Psoas muscle (tissue), 8 donors: Measurements from ENCODE around the gene DPAGT1. TPM values are rescaled to one million over a fixed set of nuclear protein-coding genes. Genes with fewer than 3 reads are reported as not detected.

Experiments used
- ATAC-seq, 4 donors: fragments of 200-7000 bp; cut with Tn5 transposase; one replicate each; pipeline ENCODE4 v1.9.1; 2020; ENCODE audit warnings: moderate library complexity in 3 of 4, mild to moderate bottlenecking in 2 of 4
- DNase-seq, 2 donors: peaks; one replicate each; pipeline ENCODE4 v3.0.0-alpha.2; 2020
- H3K27ac ChIP-seq: fragments of 200-600 bp; one replicate; pipeline ENCODE4 v1.8.0; 2022
- H3K27me3 ChIP-seq, 3 donors: fragments of 200-600 bp in 1 of 3; one replicate each; pipeline versions ENCODE4 v1.6.1 to v1.8.0; 2013 to 2022; ENCODE audit warnings: low read length in 2 of 3, mild to moderate bottlenecking in 2 of 3, moderate library complexity in 1 of 3; ENCODE audit not compliant: insufficient read depth in 3 of 3
- H3K36me3 ChIP-seq, 2 donors: fragments of 200-600 bp in 1 of 2; one replicate each; pipeline versions ENCODE4 v1.6.1 to v1.8.0; 2013 to 2022; ENCODE audit warnings: low read depth in 1 of 2, mild to moderate bottlenecking in 1 of 2, moderate library complexity in 1 of 2; ENCODE audit not compliant: insufficient read depth in 1 of 2
- H3K4me1 ChIP-seq: fragments of 200-600 bp; one replicate; pipeline ENCODE4 v1.8.0; 2022
- H3K4me3 ChIP-seq: fragments of 200-600 bp; one replicate; pipeline ENCODE4 v1.8.0; 2022; ENCODE audit warnings: mild to moderate bottlenecking
- H3K9me3 ChIP-seq: fragments of 200-600 bp; one replicate; pipeline ENCODE4 v1.8.0; 2022
- CTCF ChIP-seq: fragments of 200-600 bp; IDR thresholded peaks from one replicate; pipeline ENCODE4 v1.8.0; 2022; ENCODE audit warnings: antibody characterized with exemption
- WGBS, 3 donors: extraction: QIAGEN DNeasy Blood & Tissue Kit; methylation state at CpG; one replicate each; pipeline versions ENCODE4 v1.1.6 to v1.1.7; 2013; 5-methylcytosine and 5-hydroxymethylcytosine counted together
- intact Hi-C, 2 donors: fragments of 100-400 bp; cut with DNase I; formaldehyde crosslinking; loops; one replicate each; pipeline versions ENCODE4 v1.11.0 to v1.14.2; 2022
- polyA plus RNA-seq, 3 donors: library from polyadenylated mRNA; stranded (reverse); fragments of 200-250 nt; gene quantifications; one replicate each; pipeline ENCODE4 v1.2.3, GENCODE V29; 2013
- total RNA-seq, 4 donors: library from RNA; stranded (reverse); fragmentation: NEBNext Ultra II Directional in 2 of 4; extraction: Animal tissue kit (Norgen Biotek cat#: 25700) in 2 of 4; gene quantifications; one replicate each; pipeline versions ENCODE4 v1.2.1 to v1.2.4, GENCODE V29; 2021 to 2023
- donor health status: healthy with polysubstance abuse.
- donor health status: DM: no; HTN: no; CAD: no; lungs with moderate emphysema.
- donor health status: Bipolar disorder and iron deficiency.
- donor health status: healthy.
- donor health status: DM: yes; HTN: yes; CAD: no.
- donor health status: DM: no; HTN: no; CAD: no.
- donor health status: DM: no; HTN: no; CAD: no.
- donor health status: DM: yes; HTN: yes; CAD: no.

Gene DPAGT1
- total and polyA plus RNA-seq, 7 donors = 9.4 to 38.7 (median 12.5) TPM

DNA sequence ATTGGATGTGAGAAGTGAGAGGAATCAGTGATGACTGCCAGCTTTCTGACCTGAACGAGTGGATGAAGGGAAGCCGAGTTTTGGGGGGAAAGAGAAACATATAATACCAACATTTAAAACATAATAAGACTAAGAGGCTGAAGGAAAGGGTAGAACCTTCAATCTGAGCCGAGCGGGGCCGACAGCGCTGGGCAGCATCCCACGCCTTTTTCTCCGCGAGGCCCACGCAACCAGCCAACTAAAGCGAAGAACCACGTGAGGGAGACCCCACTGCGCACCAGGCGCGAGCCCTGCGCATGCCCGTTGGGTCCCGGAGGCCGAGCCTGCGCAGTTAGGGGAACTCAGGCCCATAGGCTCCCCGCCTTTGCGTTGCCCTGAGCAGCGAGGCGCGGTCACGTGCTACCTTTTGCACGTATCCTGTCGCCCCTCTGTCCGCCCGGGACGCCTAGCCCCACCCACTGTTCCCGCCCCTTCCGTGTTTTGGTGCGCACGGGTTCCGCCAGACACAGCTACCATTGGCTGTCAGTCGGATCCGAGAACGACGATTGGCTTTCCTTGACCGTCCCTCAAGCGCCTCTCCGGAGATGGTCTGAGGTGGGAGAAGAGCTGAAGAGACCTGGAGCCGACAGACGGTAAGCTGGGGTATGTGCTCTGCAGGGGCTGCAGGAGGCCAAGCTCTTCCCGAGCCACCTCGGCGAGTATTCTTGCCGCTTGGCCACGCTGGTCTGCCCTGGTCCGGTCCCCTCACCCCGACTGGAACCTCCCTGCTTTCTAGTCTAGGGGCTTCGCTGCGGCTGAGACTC is 19.6 kb upstream of the DPAGT1 start, which contains the start of gene HINFP:
HINFP (plus strand) TSS at position 573 of the 803 bp plus-strand sequence. CDS start 5,365 bp downstream, outside the sequence.
- peaks cover 10% of the 10 kb centered on the region for H3K4me1 ChIP-seq
- DNase-seq = peak; percentile 100
- peak within 1 kb of the TSS; percentile 93 for H3K4me3 ChIP-seq
- WGBS, 3 donors = 0 to 1% (median 0%) methylated on average over 51 to 54 of the region's 54 CpGs
- no peaks in the 10 kb centered on the region for H3K27me3 ChIP-seq
- no peaks in the 10 kb centered on the region for H3K9me3 ChIP-seq
- ATAC-seq = peak; percentile 99 to 100 (median 100)
- peaks cover 5 to 42% of the 10 kb centered on the region in 2 donors for H3K36me3 ChIP-seq
- intact Hi-C loops = no loop called here
- peak within 1 kb of the TSS; percentile 78 for H3K27ac ChIP-seq
- no peak for TF ChIP-seq CTCF

DNA sequence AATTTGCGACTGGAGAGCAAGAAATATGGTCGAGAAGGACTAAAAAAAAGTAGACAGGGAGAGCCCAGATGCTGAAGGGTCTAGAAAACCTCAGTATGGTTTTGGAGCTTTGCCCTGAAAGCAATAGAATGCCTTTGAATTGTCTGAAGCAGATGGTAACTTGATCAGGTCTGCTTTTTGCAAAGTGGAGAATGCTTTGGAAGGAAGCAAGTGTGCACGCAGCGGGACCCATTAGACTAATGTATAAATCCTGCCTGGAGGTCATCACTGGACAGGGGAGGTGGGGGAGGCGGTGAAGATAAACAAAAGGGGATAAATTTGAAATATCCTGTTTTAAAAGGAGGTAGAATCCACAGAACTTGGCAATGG is 19.0 kb upstream of the DPAGT1 start:
- ATAC-seq (no peak), DNase-seq (no peak)
- Histone ChIP-seq H3K36me3 (peaks cover 5 to 47% of the 10 kb centered on the region in 2 donors), H3K9me3 (no peaks in the 10 kb centered on the region), H3K4me3 (peak overlapping the region; percentile 93), H3K4me1 (peaks cover 10% of the 10 kb centered on the region), H3K27me3 (no peaks in the 10 kb centered on the region), H3K27ac (peak overlapping the region; percentile 78)
- WGBS, 3 donors = 12 to 16% (median 14%) methylated on average over 5 of the region's 5 CpGs
- no peak for TF ChIP-seq CTCF
- intact Hi-C loops = no loop called here

- no peak for TF ChIP-seq CTCF
Measured at GRCh38 chr11:119118946-119119345, 17.3 kb upstream of the DPAGT1 start.

DNA sequence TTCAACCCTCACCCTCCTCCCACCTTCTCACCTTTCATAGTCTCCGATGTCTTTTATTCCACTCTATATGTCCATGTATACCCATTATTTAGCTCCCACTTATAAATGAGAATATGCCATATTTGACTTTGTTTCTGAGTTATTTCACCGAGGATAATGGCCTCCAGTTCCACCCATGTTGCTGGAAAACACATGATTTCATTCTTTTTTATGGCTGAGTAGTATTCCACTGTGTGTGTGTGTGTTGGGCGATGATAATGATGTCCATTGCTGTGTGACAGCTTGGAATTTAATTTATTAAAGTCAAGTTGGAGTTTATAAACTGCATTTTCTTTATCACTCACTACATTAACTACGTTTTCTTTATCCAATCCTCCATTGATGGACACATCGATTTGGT is 16.6 kb upstream of the DPAGT1 start:
- DNase-seq = no peak
- intact Hi-C loops = no loop called here

More at GRCh38 chr11:119118946-119119345, 17.3 kb upstream of the DPAGT1 start:
- no peak for DNase-seq
- ATAC-seq = no peak
- H3K4me1 ChIP-seq = peaks cover 10% of the 10 kb centered on the region
- no peak overlapping the region for H3K27ac ChIP-seq
- no peaks in the 10 kb centered on the region for H3K9me3 ChIP-seq
- intact Hi-C loops = no loop called here
- H3K27me3 ChIP-seq = no peaks in the 10 kb centered on the region
- 65 to 71% (median 68%) methylated on average over 1 of the region's 1 CpG for WGBS, 3 donors
- no peak overlapping the region for H3K4me3 ChIP-seq
- H3K36me3 ChIP-seq = peaks cover 4 to 47% of the 10 kb centered on the region in 2 donors

More for the DNA sequence above, 16.6 kb upstream of the DPAGT1 start:
- WGBS, 3 donors = 93 to 96% (median 96%) methylated on average over 5 of the region's 5 CpGs
- H3K27me3 ChIP-seq = no peaks in the 10 kb centered on the region
- ATAC-seq = no peak
- H3K36me3 ChIP-seq = peaks cover 0 to 47% of the 10 kb centered on the region in 2 donors
- H3K4me3 ChIP-seq = no peak overlapping the region
- H3K4me1 ChIP-seq = peaks cover 10% of the 10 kb centered on the region
- H3K9me3 ChIP-seq = no peaks in the 10 kb centered on the region
- no peak overlapping the region for H3K27ac ChIP-seq
- TF ChIP-seq CTCF = no peak
